Calu3 (cell line): Measurements from ENCODE around the gene DPT. TPM values are rescaled to one million over a fixed set of nuclear protein-coding genes. Genes with fewer than 3 reads are reported as not detected.

ENCODE experiments used
- BruUV-seq: library from RNA; stranded (reverse); fragments of 400-500 nt; replicated peaks from 2 replicates; lab custom pipeline; 2021; lab: Mats Ljungman, UMichigan
- CTCF ChIA-PET: fragments of 300-600 bp; sonication (Branson Sonifier 250); formaldehyde crosslinking; loops from one replicate; lab custom pipeline; 2022; ENCODE audit warnings: antibody characterized with exemption; lab: Charles Lee
- DNase-seq: peaks from one replicate; pipeline ENCODE4 v3.0.0; 2022
- H3K27ac Mint-ChIP-seq: one replicate; pipeline ENCODE4 v1.8.0; 2022; ENCODE audit warnings: mixed read lengths; ENCODE audit not compliant: unreplicated experiment
- H3K27me3 Mint-ChIP-seq: one replicate; pipeline ENCODE4 v1.8.0; 2022; ENCODE audit warnings: mixed read lengths; ENCODE audit not compliant: unreplicated experiment
- H3K36me3 Mint-ChIP-seq: one replicate; pipeline ENCODE4 v1.8.0; 2022; ENCODE audit warnings: mild to moderate bottlenecking, moderate library complexity, mixed read lengths; ENCODE audit not compliant: insufficient read depth, unreplicated experiment
- H3K4me1 Mint-ChIP-seq: one replicate; pipeline ENCODE4 v1.8.0; 2022; ENCODE audit warnings: mild to moderate bottlenecking, low read depth, mixed read lengths; ENCODE audit not compliant: unreplicated experiment
- H3K4me3 Mint-ChIP-seq: one replicate; pipeline ENCODE4 v1.8.0; 2022; ENCODE audit warnings: mild to moderate bottlenecking, low read depth, moderate library complexity, mixed read lengths; ENCODE audit not compliant: unreplicated experiment
- H3K9me3 Mint-ChIP-seq: one replicate; pipeline ENCODE4 v1.8.0; 2022; ENCODE audit warnings: low read depth, mixed read lengths; ENCODE audit not compliant: unreplicated experiment
- intact Hi-C: fragments of 100-400 bp; cut with micrococcal nuclease; formaldehyde crosslinking; loops from one replicate; pipeline ENCODE4 v1.10.0; 2022; ENCODE audit not compliant: unreplicated experiment
- total RNA-seq: library from RNA; stranded (reverse); gene quantifications from 2 replicates; pipeline ENCODE4 v1.2.3, GENCODE V29; 2022
- TF ChIP-seq, protein P1 (sequence below): fragments of 200-600 bp; IDR thresholded peaks from one replicate; pipeline ENCODE4 v1.8.0; 2022; ENCODE audit warnings: antibody characterized with exemption; ENCODE audit not compliant: unreplicated experiment

The DPT gene
- total RNA-seq, 1 experiment from 2014 or later: not detected

DNA sequence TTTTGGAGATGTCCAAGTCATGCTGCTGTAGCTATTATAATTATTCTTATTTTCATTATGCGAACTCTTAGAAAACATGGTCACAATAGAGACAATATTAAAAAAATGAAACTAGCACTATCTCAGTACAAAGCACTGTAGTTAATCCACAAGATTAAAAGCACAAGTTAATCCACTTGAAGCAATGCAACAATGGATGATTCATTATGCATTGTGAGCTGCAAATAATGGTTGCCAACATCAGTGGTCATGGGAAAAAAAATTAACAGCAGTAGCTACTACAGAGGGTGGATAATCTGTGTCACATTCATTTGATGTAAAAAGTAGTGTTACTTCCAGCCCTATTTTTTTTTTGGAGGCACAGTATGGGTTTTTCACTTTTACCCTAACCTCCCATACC is 56.7 kb downstream of the DPT start:
- intact Hi-C loops: no loop called here
- Mint-ChIP-seq H3K27me3 (no peaks in the 10 kb centered on the region), H3K36me3 (no peaks in the 10 kb centered on the region), H3K4me3 (no peak overlapping the region), H3K4me1 (no peaks in the 10 kb centered on the region), H3K9me3 (peaks cover 14% of the 10 kb centered on the region), H3K27ac (no peak overlapping the region)
- CTCF ChIA-PET: no interaction called here
- no TSS peak for BruUV-seq
- DNase-seq: no peak
- TF ChIP-seq, protein P1, sequence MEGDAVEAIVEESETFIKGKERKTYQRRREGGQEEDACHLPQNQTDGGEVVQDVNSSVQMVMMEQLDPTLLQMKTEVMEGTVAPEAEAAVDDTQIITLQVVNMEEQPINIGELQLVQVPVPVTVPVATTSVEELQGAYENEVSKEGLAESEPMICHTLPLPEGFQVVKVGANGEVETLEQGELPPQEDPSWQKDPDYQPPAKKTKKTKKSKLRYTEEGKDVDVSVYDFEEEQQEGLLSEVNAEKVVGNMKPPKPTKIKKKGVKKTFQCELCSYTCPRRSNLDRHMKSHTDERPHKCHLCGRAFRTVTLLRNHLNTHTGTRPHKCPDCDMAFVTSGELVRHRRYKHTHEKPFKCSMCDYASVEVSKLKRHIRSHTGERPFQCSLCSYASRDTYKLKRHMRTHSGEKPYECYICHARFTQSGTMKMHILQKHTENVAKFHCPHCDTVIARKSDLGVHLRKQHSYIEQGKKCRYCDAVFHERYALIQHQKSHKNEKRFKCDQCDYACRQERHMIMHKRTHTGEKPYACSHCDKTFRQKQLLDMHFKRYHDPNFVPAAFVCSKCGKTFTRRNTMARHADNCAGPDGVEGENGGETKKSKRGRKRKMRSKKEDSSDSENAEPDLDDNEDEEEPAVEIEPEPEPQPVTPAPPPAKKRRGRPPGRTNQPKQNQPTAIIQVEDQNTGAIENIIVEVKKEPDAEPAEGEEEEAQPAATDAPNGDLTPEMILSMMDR: no peak

DNA sequence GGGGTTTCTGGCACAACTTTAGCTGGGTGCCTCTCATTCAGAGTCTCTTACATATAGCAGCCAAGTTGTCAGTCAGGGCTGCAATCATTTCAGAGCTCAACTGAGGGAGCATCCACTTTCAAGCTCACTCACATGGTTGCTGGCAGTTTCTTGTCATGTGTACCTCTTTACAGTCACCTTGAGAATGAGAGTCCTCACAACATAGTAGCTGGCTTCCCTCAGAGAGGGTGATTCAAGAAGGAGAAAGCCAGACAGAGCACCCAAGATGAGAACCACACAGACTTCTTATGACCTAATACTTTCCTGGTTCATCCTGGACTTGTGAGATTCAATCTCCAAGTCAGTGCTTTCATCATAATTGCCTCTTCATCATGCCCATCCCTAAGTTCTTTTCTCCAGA is 57.2 kb downstream of the DPT start:
- CTCF ChIA-PET: no interaction called here
- TF ChIP-seq, protein P1: no peak
- DNase-seq: no peak
- H3K9me3 Mint-ChIP-seq: peaks cover 14% of the 10 kb centered on the region
- BruUV-seq: no TSS peak
- no peak overlapping the region for H3K4me3 Mint-ChIP-seq
- H3K27me3 Mint-ChIP-seq: no peaks in the 10 kb centered on the region
- intact Hi-C loops: no loop called here
- H3K36me3 Mint-ChIP-seq: no peaks in the 10 kb centered on the region
- no peak overlapping the region for H3K27ac Mint-ChIP-seq
- H3K4me1 Mint-ChIP-seq: no peaks in the 10 kb centered on the region

DNA sequence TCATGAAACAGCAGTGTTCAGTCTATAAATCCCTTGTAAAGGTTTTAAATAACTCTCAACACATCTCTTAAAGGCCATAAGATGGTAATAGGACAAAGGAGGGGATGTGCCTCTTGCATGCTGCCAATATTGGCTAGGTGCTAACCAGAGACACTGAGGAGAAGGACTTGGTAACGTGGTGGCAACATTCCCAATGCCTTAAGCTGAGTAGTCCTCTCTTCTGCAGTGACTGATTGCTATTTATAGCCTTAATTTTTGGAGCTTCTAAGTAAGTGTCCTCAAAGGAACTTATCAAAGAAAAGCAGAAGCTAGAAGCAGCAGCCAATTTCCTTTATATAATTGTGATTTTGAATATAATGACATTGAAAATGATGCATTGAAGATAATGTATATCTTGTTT is 63.0 kb downstream of the DPT start:
- H3K4me1 Mint-ChIP-seq: no peaks in the 10 kb centered on the region
- BruUV-seq: no TSS peak
- CTCF ChIA-PET: no interaction called here
- H3K4me3 Mint-ChIP-seq: no peak overlapping the region
- H3K27me3 Mint-ChIP-seq: no peaks in the 10 kb centered on the region
- H3K9me3 Mint-ChIP-seq: peaks cover 2% of the 10 kb centered on the region
- TF ChIP-seq, protein P1: no peak
- DNase-seq: no peak
- H3K27ac Mint-ChIP-seq: no peak overlapping the region
- intact Hi-C loops: no loop called here
- no peaks in the 10 kb centered on the region for H3K36me3 Mint-ChIP-seq

DNA sequence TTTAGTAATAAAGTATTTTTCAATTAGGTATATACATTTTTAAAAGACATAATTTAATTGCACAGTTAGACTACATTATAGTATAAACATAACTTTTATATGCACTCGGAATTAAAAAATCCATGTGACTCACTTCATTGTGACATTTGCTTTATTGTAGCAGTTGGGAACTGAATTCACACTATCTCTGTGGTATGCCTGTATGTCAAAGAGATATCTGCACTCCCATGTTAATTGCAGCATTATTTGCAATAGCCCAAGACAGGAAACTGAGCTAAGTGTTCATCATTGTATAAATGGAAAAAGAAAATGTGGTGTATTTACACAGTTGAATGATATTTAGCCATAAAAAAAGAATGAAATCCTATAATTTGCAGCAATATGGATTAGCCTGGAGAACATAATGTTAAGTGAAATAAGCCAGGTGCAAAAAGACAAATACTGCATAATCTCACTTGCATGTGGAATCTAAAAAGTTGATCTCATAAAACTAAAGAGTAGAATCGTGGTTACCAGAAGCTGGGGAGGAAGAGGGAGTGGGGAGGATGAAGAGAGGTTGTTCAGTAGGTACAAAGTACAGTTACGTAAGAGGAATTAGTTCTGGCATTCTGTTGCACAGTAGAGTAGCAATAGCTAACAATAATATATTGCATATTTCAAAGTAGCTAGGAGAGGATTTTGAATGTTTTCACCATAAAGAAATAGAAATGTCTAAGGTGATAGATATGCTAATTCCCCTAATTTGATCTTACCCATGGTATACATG is 64.8 kb downstream of the DPT start:
- no peak for DNase-seq
- Mint-ChIP-seq H3K27ac (no peak overlapping the region), H3K27me3 (no peaks in the 10 kb centered on the region), H3K4me3 (no peak overlapping the region), H3K9me3 (no peaks in the 10 kb centered on the region), H3K4me1 (no peaks in the 10 kb centered on the region), H3K36me3 (no peaks in the 10 kb centered on the region)
- TF ChIP-seq, protein P1: no peak
- intact Hi-C loops: no loop called here
- CTCF ChIA-PET: no interaction called here
- BruUV-seq: no TSS peak
